Natural killer cell (primary cell): ENCODE results near the gene ZC3H10. TPM values are rescaled to one million over a fixed set of nuclear protein-coding genes. Genes with fewer than 3 reads are reported as not detected.
A peak's percentile ranks its signal among the peaks of the same experiment; 100 is the strongest.

Experiments
- ATAC-seq, 3 donors: fragments of 150-1000 bp in 2 of 3; fragments of 200-7000 bp in 1 of 3; cut with Tn5 transposase; 1 replicate in 1 of 3; 2 replicates in 2 of 3; pipeline ENCODE4 v1.10.0; 2021; ENCODE audit warnings: mild to moderate bottlenecking in 2 of 3, moderate library complexity in 2 of 3
- DNase-seq, 2 donors: peaks; one replicate each; pipeline versions ENCODE4 v3.0.0 to v3.0.0-alpha.2; 2013 to 2021; ENCODE audit warnings: mixed read lengths in 1 of 2
- H3K27ac ChIP-seq: one replicate; pipeline ENCODE4 v1.5.1; 2013; ENCODE audit warnings: mild to moderate bottlenecking, low read length
- H3K27me3 ChIP-seq: one replicate; pipeline ENCODE4 v1.6.1; 2013; ENCODE audit warnings: low read length; ENCODE audit not compliant: control insufficient read depth, insufficient read depth
- H3K36me3 ChIP-seq: one replicate; pipeline ENCODE4 v1.6.1; 2013; ENCODE audit warnings: low read length; ENCODE audit not compliant: control insufficient read depth, insufficient read depth
- H3K4me1 ChIP-seq: one replicate; pipeline ENCODE4 v1.6.1; 2013; ENCODE audit warnings: low read length; ENCODE audit not compliant: control insufficient read depth, insufficient read depth
- H3K4me3 ChIP-seq: one replicate; pipeline ENCODE4 v1.5.1; 2013; ENCODE audit warnings: low read length
- H3K9me3 ChIP-seq: one replicate; pipeline ENCODE4 v1.6.1; 2013; ENCODE audit warnings: low read length; ENCODE audit not compliant: control insufficient read depth, insufficient read depth
- H3K27ac Mint-ChIP-seq, 2 donors: one replicate each; pipeline ENCODE4 v1.8.0; 2022; ENCODE audit warnings: mild to moderate bottlenecking in 2 of 2, mixed read lengths in 2 of 2, moderate library complexity in 1 of 2
- H3K27me3 Mint-ChIP-seq, 2 donors: one replicate each; pipeline ENCODE4 v1.8.0; 2022; ENCODE audit warnings: low read depth in 2 of 2, mixed read lengths in 2 of 2
- H3K36me3 Mint-ChIP-seq: one replicate; pipeline ENCODE4 v1.8.0; 2022; ENCODE audit warnings: mixed read lengths
- H3K4me1 Mint-ChIP-seq, 2 donors: one replicate each; pipeline ENCODE4 v1.8.0; 2022; ENCODE audit warnings: mixed read lengths in 2 of 2
- H3K4me3 Mint-ChIP-seq: one replicate; pipeline ENCODE4 v1.8.0; 2022; ENCODE audit warnings: mild to moderate bottlenecking, moderate library complexity, mixed read lengths
- H3K9me3 Mint-ChIP-seq, 2 donors: one replicate each; pipeline ENCODE4 v1.8.0; 2022; ENCODE audit warnings: mixed read lengths in 2 of 2
- WGBS: methylation state at CpG from one replicate; pipeline ENCODE4 v1.1.7; 2013; ENCODE audit warnings: missing lambda C conversion rate; ENCODE audit not compliant: insufficient coverage; 5-methylcytosine and 5-hydroxymethylcytosine counted together
- intact Hi-C: fragments of 100-400 bp; cut with micrococcal nuclease; formaldehyde crosslinking; loops from one replicate; pipeline ENCODE4 v1.14.2; 2022
- total RNA-seq, 4 donors: library from RNA; stranded (reverse); fragments of 120-200 nt in 1 of 4; gene quantifications; one replicate each; pipeline versions ENCODE4 v1.2.3 to v1.2.4, GENCODE V29; 2013 to 2022
- TF ChIP-seq, protein P1 (sequence below): fragments of 200-600 bp; IDR thresholded peaks from one replicate; pipeline ENCODE4 v1.8.0; 2022; ENCODE audit warnings: antibody characterized with exemption

ZC3H10 gene
- total RNA-seq, 3 donors from 2014 or later (not counting 1 experiment from before 2014, with no cell fraction given) = 12.0 to 24.3 (median 16.2) TPM

DNA sequence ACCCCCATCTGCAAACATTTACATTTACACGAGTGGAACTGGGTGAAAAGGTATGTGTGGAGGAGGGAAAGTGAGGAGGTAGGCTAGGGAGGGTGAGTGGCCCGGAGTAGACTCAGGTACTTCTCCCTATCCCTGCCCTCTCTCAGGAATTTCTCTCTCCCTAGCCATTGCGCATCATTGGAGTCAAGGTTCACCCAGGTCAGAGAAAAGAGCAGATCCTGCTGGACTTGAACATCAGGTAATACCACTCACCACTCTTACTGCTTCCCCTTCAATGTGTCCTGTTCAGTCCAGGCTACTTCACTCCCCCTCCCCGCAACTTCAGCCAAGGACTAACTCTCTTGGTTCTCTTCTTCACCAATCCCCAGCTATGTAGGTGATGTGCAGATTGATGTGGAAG, 12.8 kb downstream of the ZC3H10 start:
- ATAC-seq (no peak), DNase-seq (no peak)
- Histone ChIP-seq H3K27me3 (no peaks in the 10 kb centered on the region), H3K4me3 (no peak overlapping the region), H3K4me1 (peaks cover 39% of the 10 kb centered on the region), H3K9me3 (no peaks in the 10 kb centered on the region), H3K27ac (peak overlapping the region; percentile 85), H3K36me3 (peaks cover 50% of the 10 kb centered on the region)
- H3K9me3 Mint-ChIP-seq = no peaks in the 10 kb centered on the region
- TF ChIP-seq, protein P1, sequence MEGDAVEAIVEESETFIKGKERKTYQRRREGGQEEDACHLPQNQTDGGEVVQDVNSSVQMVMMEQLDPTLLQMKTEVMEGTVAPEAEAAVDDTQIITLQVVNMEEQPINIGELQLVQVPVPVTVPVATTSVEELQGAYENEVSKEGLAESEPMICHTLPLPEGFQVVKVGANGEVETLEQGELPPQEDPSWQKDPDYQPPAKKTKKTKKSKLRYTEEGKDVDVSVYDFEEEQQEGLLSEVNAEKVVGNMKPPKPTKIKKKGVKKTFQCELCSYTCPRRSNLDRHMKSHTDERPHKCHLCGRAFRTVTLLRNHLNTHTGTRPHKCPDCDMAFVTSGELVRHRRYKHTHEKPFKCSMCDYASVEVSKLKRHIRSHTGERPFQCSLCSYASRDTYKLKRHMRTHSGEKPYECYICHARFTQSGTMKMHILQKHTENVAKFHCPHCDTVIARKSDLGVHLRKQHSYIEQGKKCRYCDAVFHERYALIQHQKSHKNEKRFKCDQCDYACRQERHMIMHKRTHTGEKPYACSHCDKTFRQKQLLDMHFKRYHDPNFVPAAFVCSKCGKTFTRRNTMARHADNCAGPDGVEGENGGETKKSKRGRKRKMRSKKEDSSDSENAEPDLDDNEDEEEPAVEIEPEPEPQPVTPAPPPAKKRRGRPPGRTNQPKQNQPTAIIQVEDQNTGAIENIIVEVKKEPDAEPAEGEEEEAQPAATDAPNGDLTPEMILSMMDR = no peak
- 94% methylated on average over 1 of the region's 4 CpGs for WGBS
- H3K36me3 Mint-ChIP-seq = peaks cover 20% of the 10 kb centered on the region
- H3K4me3 Mint-ChIP-seq = peak overlapping the region; percentile 97
- peak overlapping the region; percentile 88 to 93 for H3K27ac Mint-ChIP-seq
- no peaks in the 10 kb centered on the region for H3K27me3 Mint-ChIP-seq
- peaks cover 51 to 57% of the 10 kb centered on the region in 2 donors for H3K4me1 Mint-ChIP-seq
- intact Hi-C loops = no loop called here

DNA sequence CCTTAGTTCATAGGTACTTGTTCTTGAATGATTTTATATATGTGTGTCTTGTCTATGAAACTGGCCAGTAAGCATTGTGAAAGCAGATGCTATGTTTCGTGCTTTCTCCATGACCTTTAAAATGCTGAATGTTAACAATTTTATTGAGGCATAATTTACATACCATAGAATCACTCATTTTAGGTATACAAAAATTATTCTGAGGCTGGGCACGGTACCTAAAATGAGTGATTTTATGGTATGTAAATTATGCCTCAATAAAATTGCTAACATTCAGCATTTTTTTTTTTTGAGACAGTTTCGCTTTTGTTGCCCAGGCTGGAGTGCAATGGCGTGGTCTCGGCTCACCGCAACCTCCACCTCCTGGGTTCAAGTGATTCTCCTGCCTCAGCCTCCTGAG, 16.8 kb downstream of the ZC3H10 start:
- no peak overlapping the region for H3K27ac ChIP-seq
- Mint-ChIP-seq H3K27me3 (no peaks in the 10 kb centered on the region), H3K4me1 (peaks cover 23 to 38% of the 10 kb centered on the region in 2 donors), H3K36me3 (peaks cover 37% of the 10 kb centered on the region), H3K9me3 (no peaks in the 10 kb centered on the region), H3K4me3 (no peak overlapping the region), H3K27ac (no peak overlapping the region)
- WGBS = 95% methylated on average over 4 of the region's 6 CpGs
- intact Hi-C loops = no loop called here
- H3K4me1 ChIP-seq = peaks cover 21% of the 10 kb centered on the region
- H3K4me3 ChIP-seq = no peak overlapping the region
- H3K9me3 ChIP-seq = no peaks in the 10 kb centered on the region
- no peak for DNase-seq
- H3K27me3 ChIP-seq = no peaks in the 10 kb centered on the region
- no peak for ATAC-seq
- TF ChIP-seq, protein P1 = no peak
- H3K36me3 ChIP-seq = peaks cover 87% of the 10 kb centered on the region

- Histone ChIP-seq H3K4me1 (peaks cover 16% of the 10 kb centered on the region), H3K4me3 (no peak overlapping the region), H3K9me3 (no peaks in the 10 kb centered on the region), H3K27ac (no peak overlapping the region), H3K27me3 (no peaks in the 10 kb centered on the region), H3K36me3 (peaks cover 87% of the 10 kb centered on the region)
- ATAC-seq = no peak
- no peak overlapping the region for H3K4me3 Mint-ChIP-seq
- TF ChIP-seq, protein P1 = no peak
- peak in 1 of 2 donors; percentile 26 for DNase-seq
- peaks cover 35% of the 10 kb centered on the region for H3K36me3 Mint-ChIP-seq
- intact Hi-C loops = no loop called here
- H3K27ac Mint-ChIP-seq = peak overlapping the region; percentile 22 to 72
- no peaks in the 10 kb centered on the region for H3K27me3 Mint-ChIP-seq
- H3K9me3 Mint-ChIP-seq = no peaks in the 10 kb centered on the region
- peaks cover 7 to 19% of the 10 kb centered on the region in 2 donors for H3K4me1 Mint-ChIP-seq
- 94% methylated on average over 12 of the region's 14 CpGs for WGBS
Observed at GRCh38 chr12:56137853-56138571, 19.9 kb downstream of the ZC3H10 start.
